ENCODE measurements around the gene SLC27A5.

DNA sequence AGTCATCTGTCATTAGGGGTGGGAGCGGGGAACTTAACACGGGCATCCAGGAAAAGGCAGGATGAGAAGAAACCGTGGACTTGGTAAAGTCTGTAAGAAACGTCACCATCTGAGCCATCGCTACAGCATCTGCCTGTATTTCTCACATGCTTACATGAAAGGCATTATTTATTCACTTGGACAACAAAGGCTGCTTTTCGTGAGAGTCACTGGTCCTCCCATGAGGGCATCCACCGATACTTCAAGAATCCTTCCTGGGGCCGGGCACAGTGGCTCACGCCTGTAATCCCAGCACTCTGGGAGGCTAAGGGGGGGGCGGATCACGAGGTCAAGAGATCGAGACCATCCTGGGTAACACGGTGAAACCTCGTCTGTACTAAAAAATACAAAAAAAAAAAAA, 19.5 kb downstream of the SLC27A5 start:
- TF ChIP-seq JUN (IDR thresholded peaks at IDR 0.05): no peak
- no peak for TF ChIP-seq POLR2A (IDR thresholded peaks at IDR 0.05; ENCODE audit: low read length)

Measured in A549 (cell line).